Calu3 (cell line): Measurements from ENCODE around the gene GRIA1. TPM values are rescaled to one million over a fixed set of nuclear protein-coding genes. Genes with fewer than 3 reads are reported as not detected.

Experiments used
- BruUV-seq: library from RNA; stranded (reverse); fragments of 400-500 nt; replicated peaks from 2 replicates; lab custom pipeline; 2021; lab: Mats Ljungman, UMichigan
- CTCF ChIA-PET: fragments of 300-600 bp; sonication (Branson Sonifier 250); formaldehyde crosslinking; loops from one replicate; lab custom pipeline; 2022; ENCODE audit warnings: antibody characterized with exemption; lab: Charles Lee
- DNase-seq: peaks from one replicate; pipeline ENCODE4 v3.0.0; 2022
- H3K27ac Mint-ChIP-seq: one replicate; pipeline ENCODE4 v1.8.0; 2022; ENCODE audit warnings: mixed read lengths; ENCODE audit not compliant: unreplicated experiment
- H3K27me3 Mint-ChIP-seq: one replicate; pipeline ENCODE4 v1.8.0; 2022; ENCODE audit warnings: mixed read lengths; ENCODE audit not compliant: unreplicated experiment
- H3K36me3 Mint-ChIP-seq: one replicate; pipeline ENCODE4 v1.8.0; 2022; ENCODE audit warnings: mild to moderate bottlenecking, moderate library complexity, mixed read lengths; ENCODE audit not compliant: insufficient read depth, unreplicated experiment
- H3K4me1 Mint-ChIP-seq: one replicate; pipeline ENCODE4 v1.8.0; 2022; ENCODE audit warnings: mild to moderate bottlenecking, low read depth, mixed read lengths; ENCODE audit not compliant: unreplicated experiment
- H3K4me3 Mint-ChIP-seq: one replicate; pipeline ENCODE4 v1.8.0; 2022; ENCODE audit warnings: mild to moderate bottlenecking, low read depth, moderate library complexity, mixed read lengths; ENCODE audit not compliant: unreplicated experiment
- H3K9me3 Mint-ChIP-seq: one replicate; pipeline ENCODE4 v1.8.0; 2022; ENCODE audit warnings: low read depth, mixed read lengths; ENCODE audit not compliant: unreplicated experiment
- CTCF ChIP-seq: fragments of 200-600 bp; IDR thresholded peaks from one replicate; pipeline ENCODE4 v1.8.0; 2022; ENCODE audit warnings: antibody characterized with exemption; ENCODE audit not compliant: unreplicated experiment
- intact Hi-C: fragments of 100-400 bp; cut with micrococcal nuclease; formaldehyde crosslinking; loops from one replicate; pipeline ENCODE4 v1.10.0; 2022; ENCODE audit not compliant: unreplicated experiment
- total RNA-seq: library from RNA; stranded (reverse); gene quantifications from 2 replicates; pipeline ENCODE4 v1.2.3, GENCODE V29; 2022

GRIA1 gene
- total RNA-seq, 1 experiment from 2014 or later: not detected

- no peaks in the 10 kb centered on the region for H3K4me1 Mint-ChIP-seq
- TF ChIP-seq CTCF: no peak
- no peaks in the 10 kb centered on the region for H3K36me3 Mint-ChIP-seq
- peaks cover 33% of the 10 kb centered on the region for H3K27me3 Mint-ChIP-seq
- H3K27ac Mint-ChIP-seq: no peak overlapping the region
- peaks cover 3% of the 10 kb centered on the region for H3K9me3 Mint-ChIP-seq
- intact Hi-C loops: no loop called here
- BruUV-seq: no TSS peak
- no peak for DNase-seq
- CTCF ChIA-PET: no interaction called here
- H3K4me3 Mint-ChIP-seq: no peak overlapping the region
These were observed 317.3 kb downstream of the GRIA1 start for GRCh38 chr5:153807801-153808200.

GRCh38 chr5:153809166-153809565 is 318.7 kb downstream of the GRIA1 start:
- TF ChIP-seq CTCF: no peak
- no peaks in the 10 kb centered on the region for H3K36me3 Mint-ChIP-seq
- no peak overlapping the region for H3K27ac Mint-ChIP-seq
- intact Hi-C loops: no loop called here
- no peaks in the 10 kb centered on the region for H3K4me1 Mint-ChIP-seq
- H3K9me3 Mint-ChIP-seq: peaks cover 3% of the 10 kb centered on the region
- peaks cover 34% of the 10 kb centered on the region for H3K27me3 Mint-ChIP-seq
- H3K4me3 Mint-ChIP-seq: no peak overlapping the region
- BruUV-seq: no TSS peak
- CTCF ChIA-PET: no interaction called here
- no peak for DNase-seq

GRCh38 chr5:153813901-153814300 is 323.4 kb downstream of the GRIA1 start:
- Mint-ChIP-seq H3K4me1 (no peaks in the 10 kb centered on the region), H3K27ac (no peak overlapping the region), H3K36me3 (no peaks in the 10 kb centered on the region), H3K9me3 (peaks cover 3% of the 10 kb centered on the region), H3K4me3 (no peak overlapping the region), H3K27me3 (peaks cover 47% of the 10 kb centered on the region)
- intact Hi-C loops: no loop called here
- no TSS peak for BruUV-seq
- no peak for TF ChIP-seq CTCF
- DNase-seq: no peak
- CTCF ChIA-PET: interaction anchor here (0.8 kb wide), 1 partner anchor 13 kb away, joined by 5 read pairs; no protein-coding TSS in a partner anchor

GRCh38 chr5:153816870-153817269 is 326.4 kb downstream of the GRIA1 start:
- Mint-ChIP-seq H3K4me3 (no peak overlapping the region), H3K36me3 (no peaks in the 10 kb centered on the region), H3K27me3 (peaks cover 32% of the 10 kb centered on the region), H3K9me3 (no peaks in the 10 kb centered on the region), H3K4me1 (no peaks in the 10 kb centered on the region), H3K27ac (no peak overlapping the region)
- TF ChIP-seq CTCF: no peak
- intact Hi-C loops: no loop called here
- CTCF ChIA-PET: no interaction called here
- no peak for DNase-seq
- BruUV-seq: no TSS peak
